ENCODE measurements around the gene SYNE2.

SYNE2 gene

GRCh38 chr14:64245491-64245890 is 392.7 kb downstream of the SYNE2 start:
- no peaks in the 10 kb centered on the region for H3K79me2 ChIP-seq
- H3K9ac ChIP-seq, result no peak overlapping the region
- no peaks in the 10 kb centered on the region for H3K27me3 ChIP-seq (ENCODE audit: control insufficient read depth, insufficient read depth, low read length)
- H3K27ac ChIP-seq, result no peak overlapping the region
- H3K4me3 ChIP-seq (ENCODE audit: low read depth, low read length), result no peak overlapping the region
- no peaks in the 10 kb centered on the region for H3K9me3 ChIP-seq (ENCODE audit: control insufficient read depth, low read length)
- TF ChIP-seq CTCF (IDR thresholded peaks at IDR 0.05), result no peak
- H3K4me2 ChIP-seq (ENCODE audit: low read length), result no peak overlapping the region
- H3K36me3 ChIP-seq (ENCODE audit: control insufficient read depth, insufficient read depth, low read length), result no peaks in the 10 kb centered on the region
- no peak overlapping the region for H2AFZ ChIP-seq
- H3K4me1 ChIP-seq, result peaks cover 3% of the 10 kb centered on the region

GRCh38 chr14:64246688-64247087 is 393.9 kb downstream of the SYNE2 start:
- no peaks in the 10 kb centered on the region for H3K27me3 ChIP-seq (ENCODE audit: control insufficient read depth, insufficient read depth, low read length)
- H3K36me3 ChIP-seq (ENCODE audit: control insufficient read depth, insufficient read depth, low read length), result no peaks in the 10 kb centered on the region
- no peak for TF ChIP-seq CTCF (IDR thresholded peaks at IDR 0.05)
- no peaks in the 10 kb centered on the region for H3K9me3 ChIP-seq (ENCODE audit: control insufficient read depth, low read length)
- H3K4me2 ChIP-seq (ENCODE audit: low read length), result no peak overlapping the region
- no peak overlapping the region for H3K4me3 ChIP-seq (ENCODE audit: low read depth, low read length)
- H3K9ac ChIP-seq, result no peak overlapping the region
- peaks cover 3% of the 10 kb centered on the region for H3K4me1 ChIP-seq
- H3K79me2 ChIP-seq, result no peaks in the 10 kb centered on the region
- H2AFZ ChIP-seq, result no peak overlapping the region
- H3K27ac ChIP-seq, result no peak overlapping the region

- no peak overlapping the region for H3K9ac ChIP-seq
- no peak overlapping the region for H3K27ac ChIP-seq
- no peak overlapping the region for H3K4me2 ChIP-seq (ENCODE audit: low read length)
- no peaks in the 10 kb centered on the region for H3K27me3 ChIP-seq (ENCODE audit: control insufficient read depth, insufficient read depth, low read length)
- H3K4me3 ChIP-seq (ENCODE audit: low read depth, low read length), result no peak overlapping the region
- H3K4me1 ChIP-seq, result peaks cover 3% of the 10 kb centered on the region
- H3K9me3 ChIP-seq (ENCODE audit: control insufficient read depth, low read length), result no peaks in the 10 kb centered on the region
- H2AFZ ChIP-seq, result no peak overlapping the region
- TF ChIP-seq CTCF (IDR thresholded peaks at IDR 0.05), result no peak
- H3K79me2 ChIP-seq, result no peaks in the 10 kb centered on the region
- no peaks in the 10 kb centered on the region for H3K36me3 ChIP-seq (ENCODE audit: control insufficient read depth, insufficient read depth, low read length)
Observed at GRCh38 chr14:64247195-64247594, 394.4 kb downstream of the SYNE2 start.

DNA sequence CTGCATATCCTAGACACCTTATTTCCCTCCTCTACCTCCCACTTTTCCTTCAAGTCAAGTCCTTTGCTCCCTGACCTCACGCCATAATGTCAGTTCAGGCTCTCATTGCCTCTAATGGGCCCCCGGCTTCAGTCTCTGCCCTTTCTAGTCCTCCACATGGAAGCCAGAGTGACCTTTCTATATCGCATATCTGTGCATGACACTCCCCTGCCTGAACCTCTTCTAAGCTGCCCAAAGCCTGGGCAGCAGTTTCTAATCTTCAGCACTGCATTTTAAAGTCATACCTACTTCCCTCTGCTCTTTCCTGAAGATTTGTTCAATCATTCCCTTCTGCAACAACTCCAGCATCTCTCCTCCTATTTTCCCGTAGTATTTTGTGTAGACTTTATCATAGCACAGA is 395.9 kb downstream of the SYNE2 start:
- no peak overlapping the region for H3K4me2 ChIP-seq (ENCODE audit: low read length)
- H3K36me3 ChIP-seq (ENCODE audit: control insufficient read depth, insufficient read depth, low read length), result no peaks in the 10 kb centered on the region
- H2AFZ ChIP-seq, result no peak overlapping the region
- H3K4me3 ChIP-seq (ENCODE audit: low read depth, low read length), result no peak overlapping the region
- H3K4me1 ChIP-seq, result peaks cover 3% of the 10 kb centered on the region
- no peaks in the 10 kb centered on the region for H3K27me3 ChIP-seq (ENCODE audit: control insufficient read depth, insufficient read depth, low read length)
- no peaks in the 10 kb centered on the region for H3K79me2 ChIP-seq
- H3K9ac ChIP-seq, result no peak overlapping the region
- H3K9me3 ChIP-seq (ENCODE audit: control insufficient read depth, low read length), result no peaks in the 10 kb centered on the region
- H3K27ac ChIP-seq, result no peak overlapping the region
- no peak for TF ChIP-seq CTCF (IDR thresholded peaks at IDR 0.05)

DNA sequence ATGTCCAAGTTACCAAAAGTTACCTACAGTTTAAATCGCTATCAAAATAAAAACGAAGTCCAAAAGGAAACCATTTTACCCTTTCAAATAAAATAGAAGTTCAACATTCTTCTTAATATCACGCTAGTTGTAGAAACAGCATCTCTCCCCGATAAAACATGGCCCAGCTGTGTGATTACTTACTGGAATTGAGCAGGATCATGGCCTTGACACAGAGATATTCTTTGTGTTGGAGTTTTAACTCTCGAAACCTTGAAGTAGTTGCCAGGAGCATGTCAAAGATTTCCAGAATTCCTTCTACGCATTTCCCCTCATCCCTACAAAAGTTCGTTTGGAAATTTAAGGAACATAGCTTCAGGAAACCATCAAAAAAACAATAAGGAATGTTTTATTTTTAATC is 396.6 kb downstream of the SYNE2 start:
- H3K4me2 ChIP-seq (ENCODE audit: low read length), result no peak overlapping the region
- H3K4me3 ChIP-seq (ENCODE audit: low read depth, low read length), result no peak overlapping the region
- H3K9ac ChIP-seq, result no peak overlapping the region
- no peaks in the 10 kb centered on the region for H3K27me3 ChIP-seq (ENCODE audit: control insufficient read depth, insufficient read depth, low read length)
- H3K27ac ChIP-seq, result no peak overlapping the region
- no peak for TF ChIP-seq CTCF (IDR thresholded peaks at IDR 0.05)
- no peaks in the 10 kb centered on the region for H3K79me2 ChIP-seq
- H2AFZ ChIP-seq, result no peak overlapping the region
- H3K9me3 ChIP-seq (ENCODE audit: control insufficient read depth, low read length), result no peaks in the 10 kb centered on the region
- H3K36me3 ChIP-seq (ENCODE audit: control insufficient read depth, insufficient read depth, low read length), result no peaks in the 10 kb centered on the region
- peaks cover 3% of the 10 kb centered on the region for H3K4me1 ChIP-seq
